SIG-M5 treated with dmso at 0.1 percent for 504 hours (cell line): Measurements from ENCODE around the gene AMOTL1.

Source experiments
- DNase-seq: peaks from one replicate; lab custom pipeline; 2025; ENCODE audit not compliant: unreplicated experiment; lab: John Stamatoyannopoulos, UW

AMOTL1 gene

GRCh38 chr11:94767291-94767690, 865 bp upstream of the AMOTL1 start:
- no peak for DNase-seq

- DNase-seq: no peak
These were observed 716 bp downstream of the AMOTL1 start for GRCh38 chr11:94768602-94769541.

GRCh38 chr11:94769880-94770279, 1.7 kb downstream of the AMOTL1 start:
- DNase-seq: no peak

- no peak for DNase-seq
These were observed 2.5 kb downstream of the AMOTL1 start for GRCh38 chr11:94770563-94771120.

- no peak for DNase-seq
These were observed 3.2 kb downstream of the AMOTL1 start for GRCh38 chr11:94771390-94771789.

- no peak for DNase-seq
These were observed 3.8 kb downstream of the AMOTL1 start for GRCh38 chr11:94771951-94772350.

GRCh38 chr11:94773842-94774241, 5.7 kb downstream of the AMOTL1 start:
- no peak for DNase-seq

- DNase-seq: no peak
These were observed 6.2 kb downstream of the AMOTL1 start for GRCh38 chr11:94774345-94774744.

GRCh38 chr11:94775567-94776327, 7.6 kb downstream of the AMOTL1 start:
- DNase-seq: no peak

GRCh38 chr11:94776351-94777321, 8.5 kb downstream of the AMOTL1 start:
- no peak for DNase-seq

- DNase-seq: no peak
These were observed 12.3 kb downstream of the AMOTL1 start for GRCh38 chr11:94780432-94780831.

GRCh38 chr11:94781837-94782236, 13.7 kb downstream of the AMOTL1 start:
- DNase-seq: no peak

GRCh38 chr11:94782446-94782845, 14.3 kb downstream of the AMOTL1 start:
- DNase-seq: no peak

GRCh38 chr11:94784884-94785283, 16.7 kb downstream of the AMOTL1 start:
- DNase-seq: no peak

GRCh38 chr11:94785509-94785908, 17.4 kb downstream of the AMOTL1 start:
- no peak for DNase-seq

- peak; percentile 25 for DNase-seq
These were observed 18.3 kb downstream of the AMOTL1 start for GRCh38 chr11:94786264-94787126.

- no peak for DNase-seq
These were observed 19.6 kb downstream of the AMOTL1 start for GRCh38 chr11:94787801-94788200.

GRCh38 chr11:94788396-94788795, 20.2 kb downstream of the AMOTL1 start:
- no peak for DNase-seq

- DNase-seq: no peak
These were observed 22.0 kb downstream of the AMOTL1 start for GRCh38 chr11:94790197-94790596.
